IMR-90 (cell line): ENCODE measurements around the gene TBC1D9B. TPM values are rescaled to one million over a fixed set of nuclear protein-coding genes. Genes with fewer than 3 reads are reported as not detected.
A peak's percentile ranks its signal among the peaks of the same experiment; 100 is the strongest.

Experiments
- ATAC-seq: fragments of 200-7000 bp; cut with Tn5 transposase; 2 replicates; pipeline ENCODE4 v1.9.1; 2020; ENCODE audit warnings: low read depth, mild to moderate bottlenecking, moderate library complexity
- BruUV-seq: library from RNA; stranded (reverse); fragments of 400-500 nt; replicated peaks from 2 replicates; lab custom pipeline; 2021; lab: Mats Ljungman, UMichigan
- CTCF ChIA-PET: fragments of 300-600 bp; formaldehyde crosslinking; extraction: SDS; loops from one replicate; lab custom pipeline; 2021; ENCODE audit warnings: antibody characterized with exemption; lab: Yijun Ruan, JAX
- POLR2A ChIA-PET: fragments of 300-600 bp; sonication (Branson Sonifier 250); formaldehyde crosslinking; loops from one replicate; lab custom pipeline; 2022; ENCODE audit warnings: antibody characterized with exemption; ENCODE audit not compliant: unreplicated experiment; lab: Charles Lee
- DNase-seq: peaks from one replicate; pipeline ENCODE4 v3.0.0; 2013
- H2AFZ ChIP-seq: replicated peaks from 2 replicates; pipeline ENCODE3; 2013; ENCODE audit warnings: low read length, mild to moderate bottlenecking; ENCODE audit not compliant: poor library complexity
- H2AK5ac ChIP-seq: 2 replicates; pipeline ENCODE4 v1.6.1; 2013; ENCODE audit warnings: low read depth, low read length, inconsistent platforms
- H2AK9ac ChIP-seq: replicated peaks from 2 replicates; pipeline ENCODE3; 2013; ENCODE audit warnings: mild to moderate bottlenecking, low read depth, low read length, moderate library complexity; ENCODE audit not compliant: poor library complexity
- H2BK120ac ChIP-seq: 2 replicates; pipeline ENCODE4 v1.6.1; 2013; ENCODE audit warnings: low read depth, low read length, inconsistent platforms
- H2BK15ac ChIP-seq: 3 replicates; pipeline ENCODE4 v1.6.1; 2013; ENCODE audit warnings: low read depth, low read length, inconsistent platforms
- H2BK20ac ChIP-seq: 2 replicates; pipeline ENCODE4 v1.6.1; 2013; ENCODE audit warnings: low read depth, mild to moderate bottlenecking, inconsistent platforms, low read length, moderate library complexity
- H2BK5ac ChIP-seq: 2 replicates; pipeline ENCODE4 v1.6.1; 2013; ENCODE audit warnings: mild to moderate bottlenecking, low read depth, low read length, inconsistent platforms; ENCODE audit not compliant: poor library complexity, severe bottlenecking
- H3K14ac ChIP-seq: replicated peaks from 2 replicates; pipeline ENCODE4 v1.6.1; 2013; ENCODE audit warnings: low read depth, low read length, inconsistent platforms
- H3K18ac ChIP-seq: 2 replicates; pipeline ENCODE4 v1.6.1; 2013; ENCODE audit warnings: low read depth, low read length, control low read depth
- H3K23ac ChIP-seq: 2 replicates; pipeline ENCODE4 v1.6.1; 2013; ENCODE audit warnings: low read depth, low read length, inconsistent platforms
- H3K27ac ChIP-seq: 2 replicates; pipeline ENCODE4 v1.5.1; 2013; ENCODE audit warnings: mild to moderate bottlenecking, control low read depth, low read length; ENCODE audit not compliant: insufficient read depth
- H3K27me3 ChIP-seq: 2 replicates; pipeline ENCODE4 v1.6.1; 2013; ENCODE audit warnings: low read length; ENCODE audit not compliant: control insufficient read depth, insufficient read depth
- H3K36me3 ChIP-seq: 2 replicates; pipeline ENCODE4 v1.6.1; 2013; ENCODE audit warnings: low read length, mixed read lengths; ENCODE audit not compliant: control insufficient read depth, insufficient read depth
- H3K4ac ChIP-seq: 2 replicates; pipeline ENCODE4 v1.6.1; 2013; ENCODE audit warnings: low read depth, low read length, inconsistent platforms
- H3K4me1 ChIP-seq: 2 replicates; pipeline ENCODE4 v1.6.1; 2013; ENCODE audit warnings: low read length, mixed read lengths; ENCODE audit not compliant: control insufficient read depth, insufficient read depth
- H3K4me2 ChIP-seq: 2 replicates; pipeline ENCODE4 v1.6.1; 2013; ENCODE audit warnings: low read depth, mild to moderate bottlenecking, control low read depth, low read length, moderate library complexity
- H3K4me3 ChIP-seq: 2 replicates; pipeline ENCODE4 v1.5.1; 2013; ENCODE audit warnings: low read depth, mild to moderate bottlenecking, control low read depth, low read length, moderate library complexity; ENCODE audit not compliant: insufficient read depth
- H3K56ac ChIP-seq: 2 replicates; pipeline ENCODE4 v1.6.1; 2013; ENCODE audit warnings: low read length, inconsistent platforms; ENCODE audit not compliant: insufficient read depth; ENCODE audit errors: extremely low read depth
- H3K79me1 ChIP-seq, 2 experiments: 2 replicates each; pipeline ENCODE4 v1.6.1; 2013; ENCODE audit warnings: low read length in 2 of 2, inconsistent platforms in 1 of 2, low read depth in 1 of 2
- H3K9ac ChIP-seq: 2 replicates; pipeline ENCODE4 v1.6.1; 2013; ENCODE audit warnings: low read depth, low read length, control low read depth
- H3K9me1 ChIP-seq: 2 replicates; pipeline ENCODE4 v1.6.1; 2013; ENCODE audit warnings: low read length, inconsistent platforms; ENCODE audit not compliant: insufficient read depth
- H3K9me3 ChIP-seq: 2 replicates; pipeline ENCODE4 v1.6.1; 2013; ENCODE audit warnings: low read length; ENCODE audit not compliant: control insufficient read depth, insufficient read depth
- H4K20me1 ChIP-seq: 2 replicates; pipeline ENCODE4 v1.6.1; 2013; ENCODE audit warnings: low read length, inconsistent platforms; ENCODE audit not compliant: insufficient read depth
- H4K5ac ChIP-seq: 2 replicates; pipeline ENCODE4 v1.6.1; 2013; ENCODE audit warnings: mild to moderate bottlenecking, low read depth, low read length, control low read depth
- H4K8ac ChIP-seq, 2 experiments: 2 replicates each; pipeline ENCODE4 v1.6.1; 2013; ENCODE audit warnings: low read depth in 2 of 2, low read length in 2 of 2, control low read depth in 1 of 2, inconsistent platforms in 1 of 2
- H4K91ac ChIP-seq: 2 replicates; pipeline ENCODE4 v1.6.1; 2013; ENCODE audit warnings: low read depth, low read length, inconsistent platforms; ENCODE audit not compliant: insufficient read depth
- CEBPB ChIP-seq: IDR thresholded peaks from 2 replicates; pipeline ENCODE4 v1.6.1; 2012; ENCODE audit warnings: low read depth, low read length, improper control_type of control experiment
- CHD1 ChIP-seq: IDR thresholded peaks from 2 replicates; pipeline ENCODE4 v1.6.1; 2012; ENCODE audit warnings: low read depth, low read length, improper control_type of control experiment
- ELK1 ChIP-seq: fragments of 150-350 bp; IDR thresholded peaks from 2 replicates; pipeline ENCODE4 v1.6.1; 2016; ENCODE audit warnings: low read depth, mild to moderate bottlenecking, low read length, moderate library complexity, borderline replicate concordance
- FOS ChIP-seq: fragments of 150-350 bp; IDR thresholded peaks from 2 replicates; pipeline ENCODE4 v1.6.1; 2016; ENCODE audit warnings: low read depth, low read length
- MAFK ChIP-seq: IDR thresholded peaks from 2 replicates; pipeline ENCODE4 v1.6.1; 2012; ENCODE audit warnings: low read depth, low read length, improper control_type of control experiment
- POLR2A ChIP-seq: IDR thresholded peaks from 2 replicates; pipeline ENCODE4 v1.6.1; 2012; ENCODE audit warnings: mild to moderate bottlenecking, low read depth, low read length
- RAD21 ChIP-seq: IDR thresholded peaks from 2 replicates; pipeline ENCODE4 v1.6.1; 2012; ENCODE audit warnings: low read length, improper control_type of control experiment
- RCOR1 ChIP-seq: IDR thresholded peaks from 2 replicates; pipeline ENCODE4 v1.6.1; 2012; ENCODE audit warnings: mild to moderate bottlenecking, low read length, improper control_type of control experiment; ENCODE audit not compliant: insufficient replicate concordance
- RFX5 ChIP-seq: IDR thresholded peaks from 2 replicates; pipeline ENCODE4 v1.8.0; 2012; ENCODE audit warnings: low read depth, mild to moderate bottlenecking, low read length, moderate library complexity
- SMC3 ChIP-seq: fragments of 150-350 bp; IDR thresholded peaks from 2 replicates; pipeline ENCODE4 v1.6.1; 2016; ENCODE audit warnings: low read depth, mild to moderate bottlenecking, antibody characterized with exemption, low read length, moderate library complexity
- WGBS, 2 experiments: methylation state at CpG; one replicate each; pipeline versions ENCODE4 v1.1.5 to v1.1.7; 2013; ENCODE audit warnings: missing lambda C conversion rate in 2 of 2; ENCODE audit not compliant: insufficient read length in 1 of 2; ENCODE audit errors: extremely low coverage in 2 of 2; 5-methylcytosine and 5-hydroxymethylcytosine counted together
- dilution Hi-C: fragments of 300-500 bp; cut with HindIII; formaldehyde crosslinking; loops from one replicate; pipeline ENCODE4 v1.14.3; 2018; ENCODE audit warnings: low sequenced_read_pairs; ENCODE audit not compliant: unreplicated experiment
- in situ Hi-C: fragments of 300-500 bp; cut with MboI; formaldehyde crosslinking; loops from 3 replicates; pipeline ENCODE4 v1.14.3; 2019; ENCODE audit warnings: low sequenced_read_pairs, inconsistent platforms, mixed read lengths
- intact Hi-C: fragments of 100-400 bp; cut with micrococcal nuclease; formaldehyde crosslinking; loops from 2 replicates; pipeline ENCODE4 v1.10.0; 2022
- polyA plus RNA-seq, 3 experiments: library from polyadenylated mRNA; depleted of rRNA; stranded (reverse); fragments of >200 nt; gene quantifications; 2 replicates each; pipeline ENCODE4 v1.2.3, GENCODE V29; 2012; ENCODE audit warnings: low replicate concordance in 1 of 3
- total RNA-seq: library from RNA; depleted of rRNA; stranded (reverse); fragments of >200 nt; gene quantifications from 2 replicates; pipeline ENCODE4 v1.2.3, GENCODE V29; 2012

Gene TBC1D9B
- total and polyA plus RNA-seq, 2 of the 4 experiments (the other 2 are of a cell fraction): 58.6 to 78.1 TPM

- ChIA-PET CTCF (no interaction called here), POLR2A (no interaction called here)
- H3K9me3 ChIP-seq: no peaks in the 10 kb centered on the region
- no peak overlapping the region for H2BK15ac ChIP-seq
- no peak overlapping the region for H3K23ac ChIP-seq
- in situ Hi-C loops (no loop called here), intact Hi-C loops (no loop called here), dilution Hi-C loops (no loop called here)
- DNase-seq: no peak
- no peak overlapping the region for H3K18ac ChIP-seq
- no peak overlapping the region for H2BK5ac ChIP-seq
- H3K27me3 ChIP-seq: no peaks in the 10 kb centered on the region
- H3K14ac ChIP-seq: no peak overlapping the region
- no peak for ATAC-seq
- no peak overlapping the region for H3K56ac ChIP-seq
- no peak overlapping the region for H3K9ac ChIP-seq
- WGBS, 2 experiments: 89% methylated on average over 6 of the region's 16 CpGs; no CpG with 5 or more reads in 1 of the 2 experiments
- H2AK9ac ChIP-seq: peak overlapping the region; percentile 40
- H2BK120ac ChIP-seq: no peak overlapping the region
- H3K4me1 ChIP-seq: no peaks in the 10 kb centered on the region
- no peak overlapping the region for H3K27ac ChIP-seq
- no peaks in the 10 kb centered on the region; a peak in 1 of 4 replicates for H3K79me1 ChIP-seq
- no peak overlapping the region for H4K91ac ChIP-seq
- H4K8ac ChIP-seq: no peak overlapping the region
- no peak overlapping the region for H2AFZ ChIP-seq
- H4K20me1 ChIP-seq: no peaks in the 10 kb centered on the region
- H2BK20ac ChIP-seq: no peak overlapping the region
- peaks cover 75% of the 10 kb centered on the region for H3K36me3 ChIP-seq
- H2AK5ac ChIP-seq: no peak overlapping the region
- peaks cover 1% of the 10 kb centered on the region; the same call in 1 of the 2 replicates for H3K9me1 ChIP-seq
- no TSS peak for BruUV-seq
- H4K5ac ChIP-seq: no peak overlapping the region
- no peak overlapping the region for H3K4me2 ChIP-seq
- H3K4ac ChIP-seq: no peak overlapping the region
- TF ChIP-seq CEBPB (no peak), RFX5 (no peak), POLR2A (no peak), FOS (no peak), CHD1 (no peak), MAFK (no peak), RCOR1 (no peak), RAD21 (no peak), ELK1 (no peak), SMC3 (no peak)
- no peak overlapping the region for H3K4me3 ChIP-seq
Measured at GRCh38 chr5:179869641-179870402, 37.9 kb downstream of the TBC1D9B start.
